BJ (cell line): ENCODE measurements around the gene LRRC1. TPM values are rescaled to one million over a fixed set of nuclear protein-coding genes. Genes with fewer than 3 reads are reported as not detected.
"Not testable (repeated sequence)": the region's sequence is repeated elsewhere in the genome, so short reads cannot be mapped to it uniquely, and the experiment has no call there.

ENCODE experiments used
- CTCF ChIA-PET: fragments of 350-600 bp; formaldehyde crosslinking; extraction: SDS; loops from one replicate; lab custom pipeline; 2021; ENCODE audit warnings: antibody characterized with exemption, inconsistent platforms; lab: Yijun Ruan, JAX
- POLR2A ChIA-PET: fragments of 300-600 bp; sonication (Branson Sonifier 250); formaldehyde crosslinking; extraction: SDS; loops from one replicate; lab custom pipeline; 2021; ENCODE audit warnings: antibody characterized with exemption; lab: Charles Lee
- DNase-seq: peaks from one replicate; pipeline ENCODE4 v3.0.0-alpha.2; 2011; ENCODE audit warnings: low read depth
- H3K27me3 ChIP-seq: 2 replicates; pipeline ENCODE4 v1.6.0; 2011; ENCODE audit warnings: low read length; ENCODE audit not compliant: control insufficient read depth, insufficient read depth
- H3K36me3 ChIP-seq: 2 replicates; pipeline ENCODE4 v1.5.1; 2011; ENCODE audit warnings: low read length; ENCODE audit not compliant: control insufficient read depth, insufficient read depth
- H3K4me3 ChIP-seq: 2 replicates; pipeline ENCODE4 v1.5.1; 2011; ENCODE audit warnings: low read depth, mild to moderate bottlenecking, control low read depth, low read length
- CTCF ChIP-seq: IDR thresholded peaks from 2 replicates; pipeline ENCODE4 v1.5.1; 2011; ENCODE audit warnings: low read depth, mild to moderate bottlenecking, control low read depth, inconsistent platforms, low read length, moderate library complexity; ENCODE audit not compliant: insufficient read depth
- polyA plus RNA-seq: library from polyadenylated mRNA; depleted of rRNA; stranded (reverse); fragments of >200 nt; gene quantifications from 2 replicates; pipeline ENCODE4 v1.2.3, GENCODE V29; 2011

Gene LRRC1
- polyA plus RNA-seq, 1 experiment, result 4.3 TPM

GRCh38 chr6:53770780-53771249 lies 24.0 kb upstream of the LRRC1 start:
- CTCF ChIA-PET, result interaction anchor here (0.6 to 3.1 kb wide), 7 partner anchors 10 to 1370 kb away, joined by 3 to 16 read pairs (median 7); no protein-coding TSS in a partner anchor
- Histone ChIP-seq H3K27me3 (no peaks in the 10 kb centered on the region), H3K36me3 (no peaks in the 10 kb centered on the region), H3K4me3 (no peak overlapping the region)
- POLR2A ChIA-PET, result interaction anchor here (0.6 to 0.7 kb wide), 2 partner anchors 23 to 218 kb away, joined by 4 read pairs; no protein-coding TSS in a partner anchor
- no peak for DNase-seq
- no peak for TF ChIP-seq CTCF

DNA sequence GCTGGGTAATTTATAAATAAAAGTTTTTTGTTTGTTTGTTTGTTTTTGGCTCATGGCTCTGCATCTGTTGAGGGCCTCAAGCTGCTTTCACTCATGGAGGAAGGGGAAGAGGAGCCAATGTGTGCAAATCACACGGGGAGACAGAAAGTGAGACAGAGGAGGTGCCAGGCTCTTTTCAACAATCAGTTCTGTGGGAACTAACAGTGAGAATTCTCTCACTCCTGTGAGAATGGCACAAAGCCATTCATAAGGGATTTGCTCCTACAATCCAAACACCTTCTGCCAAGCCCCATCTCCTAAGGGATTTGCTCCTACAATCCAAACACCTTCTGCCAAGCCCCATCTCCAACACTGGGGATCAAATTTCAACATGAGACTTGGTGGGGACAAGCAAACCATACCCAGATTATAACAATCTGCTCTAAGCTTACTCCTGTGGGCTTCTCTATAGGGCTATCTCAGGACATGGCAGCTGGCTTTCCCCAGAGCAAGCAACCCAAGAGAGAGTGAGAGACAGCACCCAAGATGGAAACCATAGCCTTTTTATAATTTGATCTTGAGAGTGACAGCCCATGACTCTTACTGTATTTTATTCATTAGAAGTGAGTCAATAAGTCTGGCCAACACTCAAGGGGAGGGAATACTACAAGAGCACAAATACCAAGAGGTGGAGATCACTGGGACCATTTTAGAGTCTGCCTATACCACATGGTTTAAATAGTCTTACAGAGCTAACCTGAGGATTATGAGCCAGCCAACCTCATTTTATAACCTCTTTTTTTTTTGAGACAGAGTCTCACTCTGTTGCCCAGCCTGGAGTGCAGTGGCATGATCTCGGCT lies 22.8 kb upstream of the LRRC1 start:
- ChIA-PET POLR2A (no interaction called here), CTCF (interaction anchor here (1.6 to 3.1 kb wide), 5 partner anchors 11 to 184 kb away, joined by 5 to 16 read pairs (median 8); no protein-coding TSS in a partner anchor)
- no peaks in the 10 kb centered on the region for H3K27me3 ChIP-seq
- H3K4me3 ChIP-seq, result no peak overlapping the region
- no peaks in the 10 kb centered on the region for H3K36me3 ChIP-seq
- TF ChIP-seq CTCF, result no peak
- DNase-seq, result peak; percentile 63

GRCh38 chr6:53773044-53773696 lies 21.6 kb upstream of the LRRC1 start:
- TF ChIP-seq CTCF, result no peak
- ChIA-PET CTCF (interaction anchor here (0.7 to 2.4 kb wide), 2 partner anchors 13 to 47 kb away, joined by 3 to 7 read pairs; no protein-coding TSS in a partner anchor), POLR2A (no interaction called here)
- no peak for DNase-seq
- Histone ChIP-seq H3K36me3 (no peaks in the 10 kb centered on the region), H3K27me3 (no peaks in the 10 kb centered on the region), H3K4me3 (no peak overlapping the region)

DNA sequence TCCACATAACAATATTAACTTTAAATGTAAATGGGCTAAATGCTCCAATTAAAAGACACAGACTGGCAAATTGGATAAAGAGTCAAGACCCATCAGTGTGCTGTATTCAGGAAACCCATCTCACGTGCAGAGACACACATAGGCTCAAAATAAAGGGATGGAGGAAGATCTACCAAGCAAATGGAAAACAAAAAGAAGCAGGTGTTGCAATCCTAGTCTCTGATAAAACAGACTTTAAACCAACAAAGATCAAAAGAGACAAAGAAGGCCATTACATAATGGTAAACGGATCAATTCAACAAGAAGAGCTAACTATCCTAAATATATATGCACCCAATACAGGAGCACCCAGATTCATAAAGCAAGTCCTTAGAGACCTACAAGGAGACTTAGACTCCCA lies 18.7 kb upstream of the LRRC1 start:
- CTCF ChIA-PET, H3K36me3 ChIP-seq, DNase-seq, POLR2A ChIA-PET, H3K4me3 ChIP-seq, H3K27me3 ChIP-seq: not testable (repeated sequence)

- H3K36me3 ChIP-seq, CTCF ChIA-PET, H3K27me3 ChIP-seq, DNase-seq, POLR2A ChIA-PET, H3K4me3 ChIP-seq: not testable (repeated sequence)
Measured at GRCh38 chr6:53784991-53785390, 9.8 kb upstream of the LRRC1 start.

DNA sequence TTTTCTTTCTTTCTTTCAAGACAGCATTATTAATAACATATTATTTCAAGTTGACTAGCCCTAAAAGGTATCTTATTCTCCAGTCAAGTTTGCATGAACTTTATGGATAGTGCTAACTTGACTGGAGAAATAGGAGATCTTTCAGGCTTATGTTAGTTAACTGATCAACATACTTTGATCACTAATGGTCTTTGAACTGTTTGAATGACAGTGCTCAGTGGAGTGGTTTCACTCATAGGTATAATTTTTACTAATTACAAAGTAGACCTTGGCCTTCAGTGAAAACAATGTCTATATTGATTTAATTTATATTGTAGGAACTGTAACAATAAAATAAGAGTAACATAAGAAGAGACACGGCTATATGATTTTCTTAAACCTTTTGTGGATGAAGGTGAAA lies 8.0 kb upstream of the LRRC1 start:
- no peak for DNase-seq
- H3K4me3 ChIP-seq, result no peak overlapping the region
- no peak for TF ChIP-seq CTCF
- ChIA-PET CTCF (interaction anchor here (1.0 kb wide), 1 partner anchor 169 kb away, joined by 4 read pairs; no protein-coding TSS in a partner anchor), POLR2A (no interaction called here)
- H3K27me3 ChIP-seq, result no peaks in the 10 kb centered on the region
- no peaks in the 10 kb centered on the region for H3K36me3 ChIP-seq
